ENCODE results near the gene FYN.

Gene FYN

GRCh38 chr6:111628142-111628850, 245.0 kb downstream of the FYN start:
- DNase-seq (ENCODE audit: low read depth, low spot score): no peak
- TF ChIP-seq FOXP2 (optimal IDR thresholded peaks at IDR 0.05; ENCODE audit: control extremely low read depth, extremely low read length, insufficient read depth): no peak
- no peak for TF ChIP-seq EZH2 (IDR thresholded peaks at IDR 0.05)
- TF ChIP-seq POLR2AphosphoS5 (IDR thresholded peaks at IDR 0.05; ENCODE audit: borderline replicate concordance, low read depth, low read length): no peak
- H3K4me3 ChIP-seq: no peak overlapping the region

GRCh38 chr6:111626441-111626840, 246.8 kb downstream of the FYN start:
- DNase-seq (ENCODE audit: low read depth, low spot score): no peak
- H3K9me3 ChIP-seq (ENCODE audit: low read depth, low read length): no peaks in the 10 kb centered on the region
- no peak overlapping the region for H3K4me3 ChIP-seq
- no peaks in the 10 kb centered on the region for H3K36me3 ChIP-seq (ENCODE audit: insufficient read depth, low read length)
- H3K27ac ChIP-seq: no peak overlapping the region
- H3K9ac ChIP-seq (ENCODE audit: insufficient read length): no peak overlapping the region
- no peak for TF ChIP-seq POLR2AphosphoS5 (IDR thresholded peaks at IDR 0.05; ENCODE audit: borderline replicate concordance, low read depth, low read length)
- TF ChIP-seq FOXP2 (optimal IDR thresholded peaks at IDR 0.05; ENCODE audit: control extremely low read depth, extremely low read length, insufficient read depth): no peak
- no peak for TF ChIP-seq EZH2 (IDR thresholded peaks at IDR 0.05)

More at GRCh38 chr6:111628142-111628850, 245.0 kb downstream of the FYN start:
- H3K9ac ChIP-seq (ENCODE audit: insufficient read length): no peak overlapping the region
- H3K9me3 ChIP-seq (ENCODE audit: low read depth, low read length): no peaks in the 10 kb centered on the region
- H3K36me3 ChIP-seq (ENCODE audit: insufficient read depth, low read length): no peaks in the 10 kb centered on the region
- 0 out of 2 replicates have a peak overlapping the region, but pooled peaks have one; percentile 21 for H3K27ac ChIP-seq

GRCh38 chr6:111625461-111626391, 247.5 kb downstream of the FYN start:
- TF ChIP-seq FOXP2 (optimal IDR thresholded peaks at IDR 0.05; ENCODE audit: control extremely low read depth, extremely low read length, insufficient read depth) (no peak), POLR2AphosphoS5 (IDR thresholded peaks at IDR 0.05; ENCODE audit: borderline replicate concordance, low read depth, low read length) (no peak), EZH2 (IDR thresholded peaks at IDR 0.05) (no peak)
- H3K27ac ChIP-seq: no peak overlapping the region
- H3K9me3 ChIP-seq (ENCODE audit: low read depth, low read length): no peaks in the 10 kb centered on the region
- no peak overlapping the region for H3K4me3 ChIP-seq
- no peak for DNase-seq (ENCODE audit: low read depth, low spot score)
- H3K9ac ChIP-seq (ENCODE audit: insufficient read length): no peak overlapping the region
- no peaks in the 10 kb centered on the region for H3K36me3 ChIP-seq (ENCODE audit: insufficient read depth, low read length)

- Histone ChIP-seq H3K36me3 (ENCODE audit: insufficient read depth, low read length) (no peaks in the 10 kb centered on the region), H3K27ac (no peak overlapping the region), H3K9ac (ENCODE audit: insufficient read length) (no peak overlapping the region), H3K9me3 (ENCODE audit: low read depth, low read length) (no peaks in the 10 kb centered on the region), H3K4me3 (no peak overlapping the region)
- TF ChIP-seq FOXP2 (optimal IDR thresholded peaks at IDR 0.05; ENCODE audit: control extremely low read depth, extremely low read length, insufficient read depth) (no peak), POLR2AphosphoS5 (IDR thresholded peaks at IDR 0.05; ENCODE audit: borderline replicate concordance, low read depth, low read length) (no peak), EZH2 (IDR thresholded peaks at IDR 0.05) (no peak)
- DNase-seq (ENCODE audit: low read depth, low spot score): no peak
These were observed 248.2 kb downstream of the FYN start for GRCh38 chr6:111625099-111625416.

GRCh38 chr6:111624401-111625098, 248.7 kb downstream of the FYN start:
- H3K9me3 ChIP-seq (ENCODE audit: low read depth, low read length): no peaks in the 10 kb centered on the region
- no peak for DNase-seq (ENCODE audit: low read depth, low spot score)

GRCh38 chr6:111623046-111623718, 250.1 kb downstream of the FYN start:
- DNase-seq (ENCODE audit: low read depth, low spot score): no peak
- TF ChIP-seq POLR2AphosphoS5 (IDR thresholded peaks at IDR 0.05; ENCODE audit: borderline replicate concordance, low read depth, low read length) (no peak), EZH2 (IDR thresholded peaks at IDR 0.05) (no peak), FOXP2 (optimal IDR thresholded peaks at IDR 0.05; ENCODE audit: control extremely low read depth, extremely low read length, insufficient read depth) (no peak)
- Histone ChIP-seq H3K9me3 (ENCODE audit: low read depth, low read length) (no peaks in the 10 kb centered on the region), H3K9ac (ENCODE audit: insufficient read length) (no peak overlapping the region), H3K36me3 (ENCODE audit: insufficient read depth, low read length) (no peaks in the 10 kb centered on the region), H3K27ac (no peak overlapping the region), H3K4me3 (no peak overlapping the region)

More at GRCh38 chr6:111624401-111625098, 248.7 kb downstream of the FYN start:
- H3K36me3 ChIP-seq (ENCODE audit: insufficient read depth, low read length): no peaks in the 10 kb centered on the region
- TF ChIP-seq EZH2 (IDR thresholded peaks at IDR 0.05): no peak
- no peak for TF ChIP-seq FOXP2 (optimal IDR thresholded peaks at IDR 0.05; ENCODE audit: control extremely low read depth, extremely low read length, insufficient read depth)
- TF ChIP-seq POLR2AphosphoS5 (IDR thresholded peaks at IDR 0.05; ENCODE audit: borderline replicate concordance, low read depth, low read length): no peak
- no peak overlapping the region for H3K27ac ChIP-seq
- H3K4me3 ChIP-seq: no peak overlapping the region
- no peak overlapping the region for H3K9ac ChIP-seq (ENCODE audit: insufficient read length)

GRCh38 chr6:111620169-111620568, 253.1 kb downstream of the FYN start:
- no peak overlapping the region for H3K4me3 ChIP-seq
- H3K9ac ChIP-seq (ENCODE audit: insufficient read length): no peak overlapping the region
- no peaks in the 10 kb centered on the region for H3K36me3 ChIP-seq (ENCODE audit: insufficient read depth, low read length)
- TF ChIP-seq FOXP2 (optimal IDR thresholded peaks at IDR 0.05; ENCODE audit: control extremely low read depth, extremely low read length, insufficient read depth): no peak
- no peak for TF ChIP-seq POLR2AphosphoS5 (IDR thresholded peaks at IDR 0.05; ENCODE audit: borderline replicate concordance, low read depth, low read length)
- no peaks in the 10 kb centered on the region for H3K9me3 ChIP-seq (ENCODE audit: low read depth, low read length)
- DNase-seq (ENCODE audit: low read depth, low spot score): no peak
- no peak overlapping the region for H3K27ac ChIP-seq
